Mucosa of rectum (tissue), 2 donors: Measurements from ENCODE around the gene ZNF710.

ENCODE experiments used
- H3K27ac ChIP-seq, 2 donors: one replicate each; pipeline ENCODE4 v1.7.0; 2013; ENCODE audit warnings: inconsistent platforms in 2 of 2, low read depth in 2 of 2, low read length in 2 of 2
- H3K27me3 ChIP-seq, 2 donors: one replicate each; pipeline ENCODE4 v1.7.0; 2013; ENCODE audit warnings: low read length in 2 of 2; ENCODE audit not compliant: control insufficient read depth in 2 of 2, insufficient read depth in 2 of 2
- H3K36me3 ChIP-seq, 2 donors: one replicate each; pipeline ENCODE4 v1.7.0; 2013; ENCODE audit warnings: low read length in 2 of 2; ENCODE audit not compliant: control insufficient read depth in 2 of 2, insufficient read depth in 2 of 2
- H3K4me1 ChIP-seq, 2 donors: one replicate each; pipeline ENCODE4 v1.7.0; 2013; ENCODE audit warnings: low read length in 2 of 2, mild to moderate bottlenecking in 1 of 2; ENCODE audit not compliant: control insufficient read depth in 2 of 2, insufficient read depth in 2 of 2
- H3K4me3 ChIP-seq, 2 donors: one replicate each; pipeline ENCODE4 v1.7.0; 2013; ENCODE audit warnings: low read length in 2 of 2
- H3K9ac ChIP-seq, 2 donors: one replicate each; pipeline ENCODE4 v1.7.0; 2013; ENCODE audit warnings: low read length in 2 of 2, low read depth in 1 of 2, mild to moderate bottlenecking in 1 of 2
- H3K9me3 ChIP-seq, 2 donors: one replicate each; pipeline ENCODE4 v1.7.0; 2013; ENCODE audit warnings: low read length in 2 of 2; ENCODE audit not compliant: control insufficient read depth in 2 of 2
- donor health status: healthy.
- donor health status: Normal muscosa, but diverticular disease.

Gene ZNF710

GRCh38 chr15:89991312-89991711, 9.8 kb upstream of the ZNF710 start:
- Histone ChIP-seq H3K9me3 (no peaks in the 10 kb centered on the region), H3K4me3 (no peak overlapping the region), H3K36me3 (no peaks in the 10 kb centered on the region), H3K27ac (no peak overlapping the region), H3K27me3 (no peaks in the 10 kb centered on the region), H3K9ac (no peak overlapping the region), H3K4me1 (no peaks in the 10 kb centered on the region)

GRCh38 chr15:89993349-89993748, 7.8 kb upstream of the ZNF710 start:
- Histone ChIP-seq H3K27ac (no peak overlapping the region), H3K9ac (no peak overlapping the region), H3K4me3 (no peak overlapping the region), H3K36me3 (no peaks in the 10 kb centered on the region), H3K9me3 (no peaks in the 10 kb centered on the region), H3K27me3 (no peaks in the 10 kb centered on the region), H3K4me1 (peaks cover 4 to 6% of the 10 kb centered on the region in 2 donors)

GRCh38 chr15:89997079-89997478, 4.0 kb upstream of the ZNF710 start:
- Histone ChIP-seq H3K9ac (peak overlapping the region in 1 of 2 donors; percentile 27), H3K36me3 (no peaks in the 10 kb centered on the region), H3K27ac (no peak overlapping the region), H3K4me3 (no peak overlapping the region), H3K4me1 (peaks cover 14 to 29% of the 10 kb centered on the region in 2 donors), H3K27me3 (no peaks in the 10 kb centered on the region), H3K9me3 (no peaks in the 10 kb centered on the region)

- Histone ChIP-seq H3K9me3 (no peaks in the 10 kb centered on the region), H3K9ac (peak overlapping the region in 1 of 2 donors; percentile 12), H3K4me1 (peaks cover 19 to 31% of the 10 kb centered on the region in 2 donors), H3K36me3 (no peaks in the 10 kb centered on the region), H3K27ac (peak overlapping the region; percentile 43 to 57), H3K27me3 (no peaks in the 10 kb centered on the region), H3K4me3 (peak overlapping the region in 1 of 2 donors; percentile 20)
Observed at GRCh38 chr15:89998141-89998661, 2.9 kb upstream of the ZNF710 start.

- Histone ChIP-seq H3K4me1 (peaks cover 19 to 33% of the 10 kb centered on the region in 2 donors), H3K27ac (peak overlapping the region; percentile 43 to 57), H3K9ac (peak overlapping the region in 1 of 2 donors; percentile 24), H3K4me3 (peak overlapping the region in 1 of 2 donors; percentile 3), H3K27me3 (no peaks in the 10 kb centered on the region), H3K9me3 (no peaks in the 10 kb centered on the region), H3K36me3 (no peaks in the 10 kb centered on the region)
Observed at GRCh38 chr15:89998923-89999675, 2.0 kb upstream of the ZNF710 start.

GRCh38 chr15:89999676-90000185, 1.4 kb upstream of the ZNF710 start:
- Histone ChIP-seq H3K27ac (peak overlapping the region; percentile 91 to 94), H3K9ac (peak overlapping the region; percentile 91 to 94), H3K27me3 (no peaks in the 10 kb centered on the region), H3K36me3 (peaks cover 0 to 2% of the 10 kb centered on the region in 2 donors), H3K4me1 (peaks cover 24 to 40% of the 10 kb centered on the region in 2 donors), H3K4me3 (peak overlapping the region; percentile 90 to 93), H3K9me3 (no peaks in the 10 kb centered on the region)

GRCh38 chr15:90000186-90001001, 730 bp upstream of the ZNF710 start:
- Histone ChIP-seq H3K4me1 (peaks cover 27 to 44% of the 10 kb centered on the region in 2 donors), H3K36me3 (peaks cover 0 to 3% of the 10 kb centered on the region in 2 donors), H3K4me3 (peak overlapping the region; percentile 90 to 93), H3K9ac (peak overlapping the region; percentile 91 to 94), H3K27ac (peak overlapping the region; percentile 91 to 94), H3K27me3 (no peaks in the 10 kb centered on the region), H3K9me3 (no peaks in the 10 kb centered on the region)

GRCh38 chr15:90001683-90002427, 731 bp downstream of the ZNF710 start:
- Histone ChIP-seq H3K27me3 (no peaks in the 10 kb centered on the region), H3K9ac (peak overlapping the region in 1 of 2 donors; percentile 87), H3K4me3 (peak overlapping the region; percentile 78 to 83), H3K4me1 (peaks cover 31 to 47% of the 10 kb centered on the region in 2 donors), H3K27ac (peak overlapping the region; percentile 79 to 84), H3K9me3 (no peaks in the 10 kb centered on the region), H3K36me3 (peaks cover 0 to 3% of the 10 kb centered on the region in 2 donors)

GRCh38 chr15:90002428-90002844, 1.3 kb downstream of the ZNF710 start:
- peak overlapping the region; percentile 72 to 87 for H3K9ac ChIP-seq
- peak overlapping the region; percentile 79 to 84 for H3K27ac ChIP-seq
- no peaks in the 10 kb centered on the region for H3K9me3 ChIP-seq
- peaks cover 0 to 3% of the 10 kb centered on the region in 2 donors for H3K36me3 ChIP-seq
- peak overlapping the region; percentile 78 to 83 for H3K4me3 ChIP-seq
- H3K27me3 ChIP-seq: no peaks in the 10 kb centered on the region
- H3K4me1 ChIP-seq: peaks cover 31 to 47% of the 10 kb centered on the region in 2 donors
